Measurements from ENCODE around the gene SYF2.
A peak's percentile ranks its signal among the peaks of the same experiment; 100 is the strongest.
"Not testable (repeated sequence)": the region's sequence is repeated elsewhere in the genome, so short reads cannot be mapped to it uniquely, and the experiment has no call there.

The SYF2 gene

DNA sequence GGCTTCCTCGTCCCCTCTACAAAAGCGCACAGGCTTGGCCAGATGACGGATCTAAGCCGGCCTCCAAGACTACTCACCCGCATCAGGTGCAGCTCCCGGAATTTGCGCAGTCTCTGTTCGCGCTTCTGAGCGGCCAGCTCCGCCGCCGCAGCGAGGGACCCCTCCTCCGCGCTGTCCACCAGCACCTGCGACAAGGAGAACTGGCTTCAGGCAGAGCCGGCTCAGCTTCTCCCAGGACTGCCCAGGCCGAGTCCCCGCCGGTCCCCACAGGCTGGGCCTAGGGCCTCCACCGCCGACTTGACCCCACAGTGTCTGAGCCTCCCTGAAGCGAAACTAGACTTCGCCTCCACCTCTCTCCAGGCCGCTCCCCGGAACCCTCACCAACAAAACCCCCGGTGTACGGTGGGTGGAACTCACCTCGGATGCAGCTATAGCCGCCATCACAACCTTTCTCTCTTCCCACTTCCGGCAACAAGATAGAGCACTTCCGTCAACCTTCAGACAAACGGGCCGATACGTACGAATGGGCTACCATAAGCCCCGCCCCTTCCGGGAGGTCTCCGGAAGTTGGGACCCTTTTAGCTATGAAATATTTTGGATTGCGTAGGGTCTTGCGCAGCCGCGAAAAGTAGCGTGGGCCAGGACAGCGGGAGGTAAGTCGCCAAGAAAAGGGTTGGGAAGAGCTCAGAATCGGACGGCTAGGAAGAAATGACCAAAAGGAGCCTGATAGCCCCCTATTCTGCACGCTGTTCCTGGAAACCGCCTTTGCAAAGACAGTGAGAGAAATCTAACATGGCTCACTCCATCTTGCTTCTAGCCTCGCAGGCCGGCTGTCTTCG lies at the start of gene SYF2:
SYF2 (minus strand) TSS at position 476 of the 839 bp plus-strand sequence; CDS start at position 441, 35 bp downstream.
- DNase-seq, result peak; percentile 91 to 92

DNA sequence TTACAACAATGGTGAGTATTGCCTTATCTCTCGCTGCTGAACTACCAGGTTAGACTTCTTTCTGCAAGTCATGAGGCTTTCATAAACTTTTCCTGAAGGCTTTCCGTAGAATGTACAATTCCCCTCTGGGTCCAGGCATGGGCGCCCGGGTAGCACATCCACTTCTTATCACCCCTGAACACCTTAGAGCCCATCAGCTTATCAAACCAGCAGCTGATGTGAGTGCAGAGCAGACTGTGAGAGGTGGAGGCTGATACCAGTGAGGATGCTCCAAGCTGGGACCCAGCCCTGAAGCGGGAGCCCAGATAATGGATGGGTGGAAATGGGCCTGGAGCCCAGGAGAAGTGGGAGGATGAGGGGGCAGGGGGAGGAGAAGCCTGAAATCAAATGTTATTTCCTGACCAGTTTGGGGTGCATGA lies 47.4 kb upstream of the SYF2 start:
- not testable (repeated sequence) for DNase-seq

DNA sequence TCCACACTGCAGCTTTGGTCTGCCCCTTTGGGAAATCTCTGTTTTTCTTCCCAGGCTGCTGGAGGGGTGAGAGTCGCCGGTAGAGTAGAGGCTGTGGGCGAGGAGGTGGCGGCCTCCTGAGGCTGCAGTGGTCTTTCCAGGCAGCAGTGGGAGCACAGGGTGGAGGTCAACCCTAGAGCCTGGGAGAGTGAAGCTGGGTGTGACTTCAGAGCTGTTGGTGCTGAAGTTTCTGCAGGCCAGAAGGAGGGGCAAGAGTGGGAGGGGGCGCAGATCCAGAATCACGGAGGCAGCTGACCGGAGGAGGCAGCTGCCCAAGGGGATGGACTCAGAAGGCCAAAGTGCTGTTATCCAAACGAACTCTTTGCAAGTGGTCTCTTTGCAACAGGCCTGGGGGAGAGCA lies 46.5 kb upstream of the SYF2 start:
- DNase-seq, result not testable (repeated sequence)

DNA sequence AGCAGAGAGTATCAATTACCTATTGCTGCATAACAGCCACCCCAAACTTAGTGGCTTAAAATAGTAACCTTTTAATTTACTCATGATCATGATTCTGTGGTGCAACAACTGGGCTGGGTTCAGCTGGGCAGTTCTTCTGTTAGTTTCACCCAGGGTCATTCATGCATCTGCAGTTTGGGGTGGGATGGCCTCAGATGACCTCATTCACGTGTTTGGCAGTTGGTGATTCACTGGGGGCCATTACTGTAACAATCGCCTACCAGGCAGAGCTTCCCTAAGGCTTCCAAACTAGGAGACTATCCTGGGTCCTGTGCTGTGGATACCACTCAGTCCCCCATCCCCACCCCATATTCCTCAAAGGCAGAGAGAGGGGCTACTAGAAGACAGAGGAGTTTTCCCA lies 46.1 kb upstream of the SYF2 start:
- DNase-seq, result not testable (repeated sequence)

DNA sequence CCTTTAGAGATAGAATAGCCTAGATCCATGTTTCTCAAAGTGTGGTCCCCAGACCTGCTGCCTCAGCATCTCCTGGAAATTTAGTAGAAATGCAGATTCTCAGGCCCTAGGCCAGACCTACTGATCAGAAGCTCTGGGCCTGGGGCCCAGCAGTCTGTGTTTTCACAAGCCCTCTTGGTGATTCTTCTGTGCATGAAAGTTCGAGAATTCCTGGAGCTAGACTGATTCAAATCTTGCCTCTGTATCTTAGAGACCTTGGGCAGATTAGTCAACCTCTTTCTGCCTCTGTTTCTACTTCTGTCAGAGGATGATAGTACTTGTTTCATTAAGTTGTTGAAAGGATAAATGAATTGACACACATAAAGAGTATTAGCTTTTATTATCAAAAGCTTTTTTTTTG lies 45.0 kb upstream of the SYF2 start:
- not testable (repeated sequence) for DNase-seq

DNA sequence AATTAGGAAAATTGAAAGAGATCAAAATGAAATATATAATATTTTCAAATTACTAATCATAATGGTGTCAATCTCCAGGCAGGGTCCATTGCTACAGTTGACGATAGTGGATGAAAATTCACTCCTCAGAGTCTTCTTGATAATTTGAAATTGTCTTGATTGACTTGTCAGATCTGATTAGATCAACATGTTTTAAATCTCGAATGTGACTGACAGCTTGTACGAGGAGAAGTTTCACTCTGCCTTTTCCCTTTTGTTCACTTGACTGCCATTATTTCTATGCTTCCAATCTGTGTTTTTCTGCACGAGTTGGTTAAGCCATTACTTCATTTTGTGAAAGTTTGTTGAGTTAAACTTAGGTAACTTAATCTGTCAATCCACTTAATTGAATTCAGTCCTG lies 43.3 kb upstream of the SYF2 start:
- DNase-seq, result not testable (repeated sequence)

DNA sequence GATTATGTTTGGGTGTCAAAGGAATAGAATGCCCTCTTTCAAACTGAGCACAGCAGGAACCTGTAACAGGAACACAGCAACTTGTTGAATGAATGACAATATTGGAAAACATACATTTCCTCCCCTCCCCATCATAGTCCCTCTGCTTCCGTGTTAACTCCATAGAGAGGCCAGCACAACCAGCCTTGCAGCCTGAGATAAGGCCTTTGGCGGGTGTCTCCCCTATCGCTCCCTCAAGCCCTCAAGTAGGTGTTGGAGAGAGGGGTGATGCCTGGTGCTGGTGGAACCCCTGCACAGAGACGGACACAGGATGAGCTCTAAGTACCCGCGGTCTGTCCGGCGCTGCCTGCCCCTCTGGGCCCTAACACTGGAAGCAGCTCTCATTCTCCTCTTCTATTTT lies 39.9 kb upstream of the SYF2 start, which contains the start of gene RHD:
RHD (plus strand) TSS at position 272 of the 400 bp plus-strand sequence; CDS start at position 311, 39 bp downstream.
- DNase-seq, result not testable (repeated sequence)

DNA sequence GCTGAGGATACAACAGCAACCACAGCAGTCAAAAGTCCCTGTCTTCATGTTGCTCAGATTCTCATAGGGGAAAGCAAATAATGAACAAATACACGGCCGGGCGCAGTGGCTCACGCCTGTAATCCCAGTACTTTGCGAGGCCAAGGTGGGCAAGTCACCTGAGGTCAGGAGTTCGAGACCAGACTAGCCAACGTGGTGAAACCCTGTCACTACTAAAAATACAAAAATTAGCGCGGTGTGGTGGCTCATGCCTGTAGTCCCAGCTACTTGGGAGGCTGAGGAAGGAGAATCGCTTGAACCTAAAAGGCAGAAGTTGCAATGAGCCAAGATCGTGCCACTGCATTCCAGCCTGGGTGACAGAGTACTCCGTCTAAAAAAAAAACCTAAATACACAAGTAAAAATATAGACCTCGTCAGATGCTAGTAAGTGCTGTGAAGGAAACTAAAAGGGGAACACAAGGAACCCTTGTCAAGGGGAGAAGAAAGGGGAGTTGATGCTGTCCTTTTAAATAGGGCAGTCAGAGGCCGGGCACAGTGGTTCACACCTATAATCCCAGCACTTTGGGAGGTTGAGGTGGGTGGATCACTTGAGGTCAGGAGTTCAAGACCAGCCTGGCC lies 36.0 kb upstream of the SYF2 start:
- DNase-seq, result not testable (repeated sequence)

DNA sequence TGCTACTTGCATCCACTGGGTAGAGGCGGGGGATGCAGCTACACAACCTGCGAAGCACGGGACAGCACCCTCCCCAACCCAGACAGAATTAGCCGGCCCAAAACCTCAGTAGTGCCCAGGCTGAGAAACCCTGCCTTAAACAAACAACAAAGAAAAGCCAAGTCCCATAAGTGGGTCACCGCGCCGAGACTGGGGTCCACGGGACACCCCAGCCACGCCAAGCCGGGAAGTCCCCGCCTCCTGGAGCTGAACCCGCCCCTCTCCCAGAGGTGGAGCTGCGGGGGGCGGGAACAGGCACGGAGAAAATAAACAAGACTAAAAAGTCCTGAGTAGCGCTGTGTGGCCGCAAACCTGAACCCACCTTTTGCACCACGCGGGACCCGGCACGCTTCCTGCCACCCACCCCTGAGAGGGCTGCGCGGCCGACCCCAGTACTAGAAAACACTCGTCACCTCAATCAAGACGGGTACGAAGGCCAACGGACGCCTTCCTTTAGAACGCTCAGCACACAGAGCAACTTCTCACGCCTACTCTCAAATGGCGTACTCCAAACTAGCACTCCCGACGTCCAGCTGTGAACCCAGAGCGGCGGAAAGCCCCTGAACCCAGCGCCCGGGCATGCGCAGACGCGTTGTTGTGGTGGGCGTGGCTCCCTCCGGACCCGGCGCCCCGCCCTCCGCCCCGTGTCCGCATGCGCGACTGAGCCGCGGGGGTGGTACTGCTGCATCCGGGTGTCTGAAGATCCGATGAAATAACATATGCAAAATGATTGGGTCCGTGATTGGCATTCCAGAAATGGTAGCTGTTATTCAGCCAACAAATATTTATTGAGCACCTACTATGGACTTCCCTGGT lies 35.2 kb upstream of the SYF2 start:
- peak; percentile 96 for DNase-seq

DNA sequence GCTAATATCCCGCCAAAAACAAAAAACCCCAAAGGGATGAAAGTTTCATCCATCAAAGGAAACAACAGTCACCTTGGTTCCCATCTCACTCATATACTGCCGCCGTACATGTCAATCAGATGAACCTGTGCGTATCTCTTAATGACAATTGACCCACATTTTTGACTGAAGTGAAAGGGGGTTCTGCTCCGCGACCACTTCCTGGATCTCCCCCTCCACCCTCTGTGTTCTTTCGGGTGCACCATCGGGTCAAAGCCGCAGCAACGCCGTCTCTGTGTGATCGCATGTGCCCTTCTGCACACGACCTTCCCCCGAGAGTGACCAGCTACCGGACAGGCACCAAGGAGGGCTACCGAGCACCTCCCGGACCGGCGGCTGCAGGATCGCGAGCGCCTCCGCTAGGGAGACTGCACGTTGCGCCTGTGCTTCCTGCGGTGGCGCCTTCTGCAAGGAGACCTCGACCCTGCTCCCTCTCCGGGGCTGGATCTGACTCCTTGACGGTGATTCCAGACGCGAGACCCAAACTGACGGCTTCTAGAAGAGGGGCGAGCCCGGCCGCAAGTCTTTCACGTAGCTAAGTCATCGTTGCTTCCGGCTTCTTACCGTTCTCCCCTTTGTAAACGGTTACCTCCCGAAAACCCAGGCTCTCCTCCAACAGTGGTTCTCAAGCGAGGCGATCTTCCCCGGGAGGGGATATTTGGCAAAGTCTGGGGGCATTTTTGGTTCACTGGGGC lies 34.4 kb upstream of the SYF2 start:
- DNase-seq, result peak in 1 of 2 experiments; percentile 29

DNA sequence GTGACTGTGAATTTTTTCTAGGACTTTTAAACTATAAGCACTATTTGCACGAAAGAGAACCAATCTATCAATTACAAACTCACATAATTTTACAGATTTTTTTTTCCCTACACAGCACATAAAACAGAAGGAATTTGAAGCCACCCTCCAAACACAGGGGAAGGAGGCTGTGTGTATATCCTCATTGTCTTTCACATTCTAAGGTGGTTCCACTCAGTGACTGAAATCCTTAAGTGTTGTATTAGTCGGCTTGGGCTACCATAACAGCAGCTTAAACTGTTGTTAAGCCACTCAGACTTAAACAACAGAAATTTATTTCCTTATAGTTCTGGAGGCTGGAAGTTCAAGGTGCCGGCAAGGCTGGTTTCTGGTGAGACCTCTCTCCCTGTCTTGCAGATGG lies 28.0 kb upstream of the SYF2 start:
- DNase-seq, result not testable (repeated sequence)

DNA sequence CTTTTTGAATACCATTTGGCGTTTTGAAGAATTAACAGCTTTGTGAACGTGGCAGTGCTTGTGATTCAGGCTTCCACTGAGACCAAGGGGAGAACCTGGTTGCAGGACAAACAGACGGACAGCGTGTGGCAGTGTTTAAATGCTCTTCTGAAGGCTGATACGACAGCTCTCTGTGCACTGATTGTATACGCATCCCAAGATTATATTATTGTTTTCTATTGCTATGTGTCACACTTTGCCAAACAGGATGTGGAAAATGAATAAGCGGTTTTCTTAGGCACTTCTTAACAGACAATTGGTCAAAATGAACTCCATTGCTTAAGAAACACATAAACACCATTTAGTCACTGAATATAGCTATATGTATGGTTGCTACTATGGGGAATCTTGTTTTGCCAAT lies 27.5 kb upstream of the SYF2 start:
- not testable (repeated sequence) for DNase-seq

DNA sequence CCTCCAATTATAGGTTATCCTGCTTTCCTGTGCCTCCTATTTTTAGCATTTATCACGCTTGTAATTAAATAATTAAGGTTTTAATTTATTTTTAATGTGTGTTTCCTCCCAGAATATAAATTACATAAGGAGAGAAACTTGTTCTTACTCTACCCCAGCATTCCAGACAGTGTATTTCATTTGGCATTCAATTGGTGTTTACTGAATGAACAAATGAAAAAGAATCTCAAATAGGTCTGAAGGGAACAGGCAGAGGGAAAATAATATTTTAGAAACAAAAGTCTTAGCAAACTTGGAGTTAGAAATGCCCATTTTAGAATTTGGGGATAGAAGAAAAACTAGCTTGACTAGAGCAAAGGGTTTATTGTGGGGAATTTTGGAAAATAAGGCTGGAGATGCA lies 24.9 kb upstream of the SYF2 start:
- no peak for DNase-seq

DNA sequence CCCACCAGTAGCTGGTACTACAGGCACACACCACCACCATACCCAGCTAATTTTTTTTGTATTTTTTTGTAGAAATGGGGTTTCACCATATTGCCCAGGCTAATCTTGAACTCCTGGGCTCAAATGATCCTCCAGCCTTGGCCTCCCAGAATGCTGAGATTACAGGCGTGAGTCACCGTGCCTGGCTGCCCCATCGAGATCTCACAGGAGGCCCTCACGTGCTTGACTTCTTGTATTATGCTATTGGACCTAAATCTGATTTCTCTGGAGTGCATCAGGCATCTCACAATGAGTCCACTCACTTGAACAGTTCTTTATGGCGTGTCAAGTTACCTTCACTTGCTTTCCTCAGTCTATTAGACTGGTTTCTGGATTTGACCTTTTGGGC lies 24.3 kb upstream of the SYF2 start:
- no peak for DNase-seq

DNA sequence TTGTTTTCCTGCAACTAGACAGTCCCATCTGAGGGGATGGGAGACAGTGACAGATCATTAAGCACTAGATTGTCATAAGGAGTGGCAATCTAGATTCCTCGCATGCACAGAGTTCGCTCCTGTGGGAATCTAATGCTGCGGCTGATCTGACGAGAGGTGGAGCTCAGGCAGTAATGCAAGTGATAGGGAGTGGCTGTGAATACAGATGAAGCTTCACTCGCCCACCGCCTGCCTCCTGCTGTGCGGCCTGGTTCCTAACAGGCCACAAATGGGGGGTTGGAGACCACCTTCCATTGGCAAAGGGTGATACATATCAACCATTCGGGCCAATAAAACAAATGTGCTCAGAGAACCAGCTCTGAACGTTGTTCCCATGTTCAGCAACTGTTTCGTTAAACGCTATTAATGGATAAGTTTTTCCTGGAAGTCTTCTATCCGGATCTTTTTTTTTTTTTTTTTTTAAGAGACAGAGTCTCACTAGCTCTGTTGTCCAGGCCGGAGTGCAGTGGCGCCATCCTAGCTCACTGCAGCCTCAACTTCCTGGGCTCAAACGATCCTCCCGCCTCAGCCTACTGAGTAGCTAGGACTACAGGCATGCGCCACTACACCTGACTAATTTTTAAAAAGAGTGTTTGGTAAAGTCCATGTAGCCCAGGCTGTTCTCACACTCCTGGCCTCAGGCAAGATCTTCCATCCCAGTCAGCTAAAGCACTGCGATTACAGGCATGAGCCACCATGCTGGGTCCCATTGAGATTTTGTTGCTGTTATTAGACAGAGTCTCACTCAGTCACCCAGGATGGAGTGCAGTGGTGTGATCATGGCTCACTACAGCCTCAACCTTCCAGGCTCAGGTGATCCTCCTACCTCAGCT lies 23.6 kb upstream of the SYF2 start:
- DNase-seq, result no peak

DNA sequence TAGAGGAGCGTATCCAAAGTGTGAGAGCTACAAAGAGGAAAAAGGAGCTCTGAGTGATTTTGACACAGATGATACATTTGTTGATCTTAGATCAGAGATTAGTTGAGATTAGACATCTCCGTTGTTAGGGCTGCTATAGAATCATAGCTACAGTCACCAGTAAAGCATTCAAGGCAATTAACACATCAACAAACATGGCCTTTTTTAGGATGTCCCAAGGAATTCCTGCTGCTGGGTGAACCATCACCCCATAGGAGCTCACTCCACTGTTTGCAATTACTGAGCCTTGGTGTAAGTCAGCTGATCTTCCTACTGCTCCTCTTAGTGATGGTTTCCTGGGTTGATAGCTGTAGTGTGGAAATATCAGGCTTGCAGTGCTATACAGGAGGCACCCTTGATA lies 21.6 kb upstream of the SYF2 start:
- DNase-seq, result no peak

DNA sequence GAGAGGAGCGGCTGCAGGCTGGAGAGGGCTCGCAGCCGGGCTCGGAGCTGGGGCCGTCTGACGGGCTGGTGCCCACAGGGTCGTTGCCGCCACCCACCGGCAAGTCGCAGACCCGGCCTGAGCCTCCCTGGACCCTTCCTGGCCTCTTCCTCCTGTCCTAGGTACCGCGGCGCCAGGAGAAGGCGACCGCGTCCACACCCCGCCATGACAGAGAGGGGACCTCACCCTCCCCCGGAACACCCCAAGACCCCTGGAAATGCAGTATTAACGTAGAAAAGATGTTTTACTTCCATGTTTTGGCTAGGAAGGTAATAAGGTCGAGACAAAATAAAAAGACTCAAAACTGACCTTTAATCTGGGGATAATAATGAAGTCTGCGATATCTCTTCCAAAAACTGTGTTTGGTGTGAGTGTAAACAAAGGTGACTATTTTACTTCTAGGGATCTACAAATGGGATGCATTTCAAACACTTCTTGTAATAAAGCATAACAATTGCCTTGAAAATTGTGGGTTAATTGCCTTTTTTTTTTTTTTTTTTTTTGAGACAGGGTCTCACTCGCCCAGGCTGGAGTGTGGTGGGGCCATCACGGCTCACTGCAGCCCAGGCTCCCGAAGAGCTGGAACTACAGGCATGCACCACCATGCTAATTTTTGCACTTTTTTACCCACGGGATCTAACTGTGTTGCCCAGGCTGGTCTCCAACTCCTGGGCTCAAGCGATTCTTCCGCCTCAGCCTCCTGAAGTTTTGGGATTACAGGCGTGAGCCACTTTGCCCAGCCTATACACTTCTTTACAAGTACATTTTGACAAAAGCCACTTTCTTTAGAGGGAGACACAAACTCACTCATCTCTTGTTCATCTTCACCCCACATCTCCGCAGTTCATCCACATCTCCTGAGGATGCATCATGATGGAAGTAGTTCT lies 15.8 kb upstream of the SYF2 start:
- DNase-seq, result no peak

DNA sequence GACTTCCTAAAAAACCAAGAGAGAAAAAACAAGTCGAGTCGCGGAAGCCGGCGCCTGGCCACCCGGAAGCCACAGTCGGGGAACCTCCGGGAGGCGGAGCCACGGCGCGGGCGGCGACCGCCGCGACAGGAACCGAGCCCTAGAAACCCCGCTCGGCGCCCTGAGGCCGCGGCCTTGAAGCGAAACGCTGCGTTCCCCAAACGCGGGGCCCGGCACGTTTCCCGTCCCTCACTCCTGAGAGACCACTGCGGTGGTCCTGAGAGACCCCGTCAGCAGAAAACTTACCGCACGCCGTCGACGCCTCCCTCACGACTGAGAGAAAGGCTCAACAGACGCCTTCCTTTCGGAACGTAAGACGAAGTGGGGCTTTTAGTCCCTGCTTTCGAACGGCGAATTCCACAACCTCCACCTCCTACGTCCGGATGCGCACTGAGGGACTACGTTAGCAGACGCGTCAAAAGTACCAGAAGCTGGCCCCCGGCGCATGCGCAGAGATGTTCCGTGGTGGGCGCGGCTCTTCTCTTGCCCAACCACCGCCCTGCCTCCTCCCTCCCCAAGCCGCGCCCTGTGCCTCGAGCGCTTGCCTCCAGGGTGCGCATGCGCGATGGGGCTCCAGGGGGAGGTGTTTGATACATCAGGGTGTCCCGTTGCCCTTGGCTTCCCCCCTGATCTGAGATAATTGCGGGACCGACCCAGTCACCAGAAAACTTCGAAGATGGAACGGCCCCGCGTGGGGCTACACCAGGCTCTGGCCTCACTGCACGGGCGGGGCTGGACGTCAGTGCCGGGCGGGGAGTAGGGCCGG lies 14.9 kb upstream of the SYF2 start, which contains the start of gene RSRP1:
RSRP1 (minus strand) TSS at position 431 of the 805 bp plus-strand sequence. CDS start 491 bp downstream, outside the sequence.
- peak; percentile 99 for DNase-seq

DNA sequence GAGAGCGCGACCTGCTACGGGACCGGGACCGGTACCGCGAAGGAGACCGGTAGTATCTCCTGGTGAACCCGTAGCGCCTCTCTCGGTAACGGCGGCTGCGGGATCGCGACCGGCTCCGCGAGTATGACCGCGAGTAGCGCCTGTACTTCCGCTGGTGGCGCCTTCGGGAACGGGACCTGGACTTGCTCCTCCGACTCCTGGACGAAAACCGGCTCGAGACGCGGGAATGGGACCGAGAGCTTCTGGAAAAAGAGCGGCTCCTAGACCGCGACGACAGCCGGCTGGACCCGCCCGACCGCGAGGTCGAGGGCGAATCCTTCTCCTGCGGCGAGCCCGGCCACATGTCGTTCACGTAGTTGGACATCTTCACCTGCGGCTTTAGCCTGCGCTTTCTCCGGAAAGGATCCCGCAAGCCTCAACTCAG lies 14.3 kb upstream of the SYF2 start:
- peak; percentile 55 to 59 for DNase-seq

All from activated T-cell treated with anti-CD3 and anti-CD28 coated beads, Interleukin-2, amount 50 U/mL, for 48 hours (primary cell).